ENCODE measurements around the gene HNRNPA0.

DNA sequence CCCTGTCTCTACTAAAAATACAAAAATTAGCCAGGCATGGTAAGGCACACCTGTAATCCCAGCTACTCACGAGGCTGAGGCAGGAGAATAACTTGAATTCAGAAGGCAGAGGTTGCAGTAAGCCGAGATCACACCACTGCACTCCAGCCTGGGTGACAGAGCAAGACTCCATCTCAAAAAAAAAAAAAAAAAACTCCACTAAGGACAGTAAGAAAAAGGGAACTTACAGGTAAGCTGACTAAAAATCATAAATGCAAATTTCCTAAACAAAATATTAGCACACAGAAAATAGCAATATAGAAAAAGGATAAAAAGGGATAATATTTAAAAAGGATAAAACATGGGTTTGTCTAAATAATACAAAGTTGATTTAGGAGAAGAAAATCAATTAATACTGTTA, 27.9 kb upstream of the HNRNPA0 start:
- TF ChIP-seq POLR2A (IDR thresholded peaks at IDR 0.05; ENCODE audit: low read depth, low read length) (no peak), TAF1 (IDR thresholded peaks at IDR 0.05; ENCODE audit: borderline replicate concordance, low read depth, low read length) (no peak)

Measured in GM12892 (cell line).